Activated naive CD4-positive, alpha-beta T cell (primary cell): Measurements from ENCODE around the gene ITGB2.

Source experiments
- DNase-seq, 4 experiments: peaks; one replicate each; lab custom pipeline; 2025; lab: John Stamatoyannopoulos, UW

The ITGB2 gene

GRCh38 chr21:44897326-44898010 is 23.2 kb downstream of the ITGB2 start:
- DNase-seq = no peak

GRCh38 chr21:44896561-44897286 is 24.0 kb downstream of the ITGB2 start:
- no peak for DNase-seq

- DNase-seq = no peak
Measured at GRCh38 chr21:44895859-44896258, 24.8 kb downstream of the ITGB2 start.

- DNase-seq = no peak
Measured at GRCh38 chr21:44894687-44895302, 25.9 kb downstream of the ITGB2 start.

- DNase-seq = no peak
Measured at GRCh38 chr21:44893948-44894656, 26.6 kb downstream of the ITGB2 start.

GRCh38 chr21:44893278-44893556 is 27.5 kb downstream of the ITGB2 start:
- no peak for DNase-seq

- DNase-seq = peak; percentile 48 to 70 (median 60)
Measured at GRCh38 chr21:44892536-44893277, 28.0 kb downstream of the ITGB2 start.

- no peak for DNase-seq
Measured at GRCh38 chr21:44892095-44892494, 28.6 kb downstream of the ITGB2 start.

GRCh38 chr21:44891631-44892031 is 29.1 kb downstream of the ITGB2 start:
- no peak for DNase-seq

- no peak for DNase-seq
Measured at GRCh38 chr21:44890961-44891541, 29.6 kb downstream of the ITGB2 start.

- DNase-seq = no peak
Measured at GRCh38 chr21:44890338-44890931, 30.3 kb downstream of the ITGB2 start.

- DNase-seq = no peak
Measured at GRCh38 chr21:44889625-44890337, 30.9 kb downstream of the ITGB2 start.

- DNase-seq = no peak
Measured at GRCh38 chr21:44888581-44889550, 31.8 kb downstream of the ITGB2 start.

GRCh38 chr21:44887807-44888580 is 32.7 kb downstream of the ITGB2 start:
- no peak for DNase-seq

GRCh38 chr21:44887126-44887806 is 33.4 kb downstream of the ITGB2 start:
- DNase-seq = no peak

GRCh38 chr21:44886113-44887075 is 34.3 kb downstream of the ITGB2 start:
- DNase-seq = no peak

- DNase-seq = no peak
Measured at GRCh38 chr21:44885615-44886014, 35.1 kb downstream of the ITGB2 start.
